HL-60 (cell line): ENCODE data around the gene PARS2.

Source experiments
- DNase-seq, 2 experiments: peaks; one replicate each; pipeline ENCODE4 v3.0.0-alpha.2; 2010 to 2020; ENCODE audit warnings: low read depth in 1 of 2, low spot score in 1 of 2
- H3K27ac ChIP-seq: fragments of 250-450 bp; sonication (Bioruptor Pico); replicated peaks from 2 replicates; pipeline ENCODE4 v1.5.1; 2020; ENCODE audit warnings: mild to moderate bottlenecking, moderate library complexity
- H3K27me3 ChIP-seq: fragments of 250-450 bp; sonication (Bioruptor Pico); 2 replicates; pipeline ENCODE4 v1.5.1; 2021; ENCODE audit warnings: mild to moderate bottlenecking, moderate library complexity; ENCODE audit not compliant: insufficient read depth, poor library complexity, severe bottlenecking
- H3K4me3 ChIP-seq: replicated peaks from 2 replicates; pipeline ENCODE4 v1.5.1; 2011; ENCODE audit warnings: mild to moderate bottlenecking, control low read depth, low read length; ENCODE audit not compliant: insufficient read depth
- CTCF ChIP-seq: IDR thresholded peaks from one replicate; pipeline ENCODE4 v1.5.1; 2011; ENCODE audit warnings: low read length, control low read depth, inconsistent platforms; ENCODE audit not compliant: insufficient read depth
- GABPA ChIP-seq: IDR thresholded peaks from 2 replicates; pipeline ENCODE4 v1.6.1; 2012; ENCODE audit warnings: low read depth
- POLR2AphosphoS5 ChIP-seq: IDR thresholded peaks from 2 replicates; pipeline ENCODE4 v1.6.1; 2012; ENCODE audit warnings: low read depth
- REST ChIP-seq: IDR thresholded peaks from 2 replicates; pipeline ENCODE4 v1.6.1; 2012; ENCODE audit warnings: low read depth; ENCODE audit not compliant: insufficient replicate concordance
- SPI1 ChIP-seq: IDR thresholded peaks from 2 replicates; pipeline ENCODE4 v1.6.1; 2012; ENCODE audit warnings: low read depth, mild to moderate bottlenecking, borderline replicate concordance

Gene PARS2

DNA sequence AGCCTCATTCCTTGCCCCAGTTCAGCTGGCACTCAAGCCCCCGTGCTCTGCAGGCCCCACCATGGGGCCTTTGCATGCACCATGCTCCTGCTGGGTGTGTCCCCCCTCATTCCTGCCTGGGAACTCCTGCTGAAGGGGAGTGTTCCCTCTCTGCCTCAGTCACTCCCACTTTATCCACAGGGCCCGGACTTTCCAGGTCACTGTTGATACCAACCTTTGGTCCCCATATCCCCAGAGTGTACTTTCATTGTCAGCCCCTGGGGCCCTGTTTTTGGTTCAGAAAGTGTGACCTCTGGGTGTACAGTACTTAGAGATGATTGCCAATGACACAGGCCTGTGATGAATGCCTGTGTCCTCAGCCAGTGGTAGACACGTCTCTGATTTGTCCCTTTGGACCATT, 33.9 kb upstream of the PARS2 start:
- Histone ChIP-seq H3K27me3 (no peaks in the 10 kb centered on the region), H3K4me3 (no peak overlapping the region), H3K27ac (no peak overlapping the region)
- DNase-seq, result no peak
- TF ChIP-seq POLR2AphosphoS5 (no peak), GABPA (no peak)

- no peak overlapping the region for H3K27ac ChIP-seq
- no peaks in the 10 kb centered on the region for H3K27me3 ChIP-seq
- TF ChIP-seq GABPA (no peak), POLR2AphosphoS5 (no peak), SPI1 (no peak), CTCF (no peak), REST (no peak)
- no peak for DNase-seq
- no peak overlapping the region for H3K4me3 ChIP-seq
Measured at GRCh38 chr1:54796902-54797301, 32.6 kb upstream of the PARS2 start.

- Histone ChIP-seq H3K4me3 (no peak overlapping the region), H3K27ac (no peak overlapping the region), H3K27me3 (no peaks in the 10 kb centered on the region)
- TF ChIP-seq POLR2AphosphoS5 (no peak), REST (no peak)
- DNase-seq, result no peak
Measured at GRCh38 chr1:54795841-54796468, 31.6 kb upstream of the PARS2 start.

- Histone ChIP-seq H3K4me3 (no peak overlapping the region), H3K27ac (no peak overlapping the region), H3K27me3 (no peaks in the 10 kb centered on the region)
- DNase-seq, result no peak
- TF ChIP-seq CTCF (no peak), SPI1 (no peak), GABPA (no peak), POLR2AphosphoS5 (no peak), REST (no peak)
Measured at GRCh38 chr1:54795356-54795665, 31.0 kb upstream of the PARS2 start.
